ENCODE results near the gene PPP1R9A. TPM values are rescaled to one million over a fixed set of nuclear protein-coding genes. Genes with fewer than 3 reads are reported as not detected.

PPP1R9A gene
- total RNA-seq, 4 donors from 2014 or later, result 21.0 to 48.4 (median 31.6) TPM

GRCh38 chr7:94890216-94890615 lies 17.2 kb upstream of the PPP1R9A start:
- H3K36me3 ChIP-seq, result no peaks in the 10 kb centered on the region
- TF ChIP-seq EP300 (IDR thresholded peaks at IDR 0.05), result no peak
- TF ChIP-seq POLR2AphosphoS5 (IDR thresholded peaks at IDR 0.05), result no peak
- no peak for TF ChIP-seq POLR2A (IDR thresholded peaks at IDR 0.05)
- no peak overlapping the region for H3K4me3 ChIP-seq
- no peak overlapping the region for H3K27ac ChIP-seq
- 35 to 79% methylated on average over 2 of the region's 2 CpGs for WGBS, 2 donors (ENCODE audit: low coverage in 1 of 2)
- no peak for ATAC-seq
- H3K4me1 ChIP-seq, result peaks cover 0 to 20% (median 0%) of the 10 kb centered on the region in 3 donors
- H3K27me3 ChIP-seq, result no peaks in the 10 kb centered on the region
- no peaks in the 10 kb centered on the region for H3K9me3 ChIP-seq

- 65 to 84% methylated on average over 4 to 6 of the region's 6 CpGs for WGBS, 2 donors (ENCODE audit: low coverage in 1 of 2)
- TF ChIP-seq CTCF (IDR thresholded peaks at IDR 0.05) (no peak), EP300 (IDR thresholded peaks at IDR 0.05) (no peak), POLR2A (IDR thresholded peaks at IDR 0.05) (no peak), POLR2AphosphoS5 (IDR thresholded peaks at IDR 0.05) (no peak)
- H3K27ac ChIP-seq, result no peak overlapping the region
- no peaks in the 10 kb centered on the region for H3K9me3 ChIP-seq
- ATAC-seq, result no peak
- H3K4me1 ChIP-seq, result peaks cover 0 to 17% (median 0%) of the 10 kb centered on the region in 3 donors
- no peaks in the 10 kb centered on the region for H3K27me3 ChIP-seq
- H3K4me3 ChIP-seq, result no peak overlapping the region
- H3K36me3 ChIP-seq, result no peaks in the 10 kb centered on the region
These were observed 13.7 kb upstream of the PPP1R9A start for GRCh38 chr7:94893661-94894060.

GRCh38 chr7:94897541-94897940 lies 9.9 kb upstream of the PPP1R9A start:
- Histone ChIP-seq H3K4me1 (no peaks in the 10 kb centered on the region), H3K27ac (no peak overlapping the region), H3K27me3 (no peaks in the 10 kb centered on the region), H3K36me3 (no peaks in the 10 kb centered on the region), H3K9me3 (no peaks in the 10 kb centered on the region), H3K4me3 (no peak overlapping the region)
- 82 to 100% methylated on average over 1 of the region's 1 CpG for WGBS, 2 donors (ENCODE audit: low coverage in 1 of 2)
- TF ChIP-seq EP300 (IDR thresholded peaks at IDR 0.05) (no peak), CTCF (IDR thresholded peaks at IDR 0.05) (no peak), POLR2A (IDR thresholded peaks at IDR 0.05) (no peak), POLR2AphosphoS5 (IDR thresholded peaks at IDR 0.05) (no peak)
- no peak for ATAC-seq

- Histone ChIP-seq H3K27ac (no peak overlapping the region), H3K4me3 (no peak overlapping the region), H3K4me1 (no peaks in the 10 kb centered on the region), H3K36me3 (no peaks in the 10 kb centered on the region), H3K27me3 (no peaks in the 10 kb centered on the region), H3K9me3 (no peaks in the 10 kb centered on the region)
- no peak for ATAC-seq
- TF ChIP-seq POLR2AphosphoS5 (IDR thresholded peaks at IDR 0.05) (no peak), EP300 (IDR thresholded peaks at IDR 0.05) (no peak), CTCF (IDR thresholded peaks at IDR 0.05) (no peak), POLR2A (IDR thresholded peaks at IDR 0.05) (no peak)
These were observed 9.1 kb upstream of the PPP1R9A start for GRCh38 chr7:94898340-94898739.

GRCh38 chr7:94901981-94902380 lies 5.4 kb upstream of the PPP1R9A start:
- no peak for ATAC-seq
- peaks cover 0 to 1% (median 0%) of the 10 kb centered on the region in 3 donors for H3K4me1 ChIP-seq
- H3K27ac ChIP-seq, result no peak overlapping the region
- no peaks in the 10 kb centered on the region for H3K27me3 ChIP-seq
- 82 to 93% methylated on average over 3 of the region's 3 CpGs for WGBS, 2 donors (ENCODE audit: low coverage in 1 of 2)
- H3K36me3 ChIP-seq, result no peaks in the 10 kb centered on the region
- no peak for TF ChIP-seq CTCF (IDR thresholded peaks at IDR 0.05)
- TF ChIP-seq EP300 (IDR thresholded peaks at IDR 0.05), result no peak
- TF ChIP-seq POLR2AphosphoS5 (IDR thresholded peaks at IDR 0.05), result no peak
- TF ChIP-seq POLR2A (IDR thresholded peaks at IDR 0.05), result no peak
- H3K9me3 ChIP-seq, result no peaks in the 10 kb centered on the region
- H3K4me3 ChIP-seq, result no peak overlapping the region

Measured in gastroesophageal sphincter (tissue), 4 donors.